Upper lobe of right lung (tissue), 1 donor: ENCODE data around the gene CD1B. TPM values are rescaled to one million over a fixed set of nuclear protein-coding genes. Genes with fewer than 3 reads are reported as not detected.

Source experiments
- ATAC-seq: fragments of 200-7000 bp; cut with Tn5 transposase; one replicate; pipeline ENCODE4 v1.9.1; 2020; ENCODE audit warnings: mild to moderate bottlenecking, moderate library complexity
- DNase-seq: peaks from one replicate; pipeline ENCODE4 v3.0.0-alpha.2; 2020
- H3K27ac ChIP-seq: fragments of 200-600 bp; one replicate; pipeline ENCODE4 v1.8.0; 2022
- H3K27me3 ChIP-seq: fragments of 200-600 bp; one replicate; pipeline ENCODE4 v1.8.0; 2022; ENCODE audit warnings: mild to moderate bottlenecking
- H3K36me3 ChIP-seq: fragments of 200-600 bp; one replicate; pipeline ENCODE4 v1.8.0; 2022
- H3K4me1 ChIP-seq: fragments of 200-600 bp; one replicate; pipeline ENCODE4 v1.8.0; 2022
- H3K4me3 ChIP-seq: fragments of 200-600 bp; one replicate; pipeline ENCODE4 v1.8.0; 2022; ENCODE audit warnings: mild to moderate bottlenecking
- H3K9me3 ChIP-seq: fragments of 200-600 bp; one replicate; pipeline ENCODE4 v1.8.0; 2022
- CTCF ChIP-seq: fragments of 200-600 bp; IDR thresholded peaks from one replicate; pipeline ENCODE4 v1.8.0; 2022; ENCODE audit warnings: antibody characterized with exemption
- intact Hi-C: fragments of 100-400 bp; cut with DNase I; formaldehyde crosslinking; loops from one replicate; pipeline ENCODE4 v1.11.0; 2022
- total RNA-seq: library from RNA; stranded (reverse); fragmentation: NEBNext Ultra II Directional; extraction: Animal tissue kit (Norgen Biotek cat#: 25700); gene quantifications from one replicate; pipeline ENCODE4 v1.2.1, GENCODE V29; 2021
- donor health status: DM: no; HTN: yes; CAD: no; lungs with severe emphysema.

Gene CD1B
- total RNA-seq, 1 donor from 2014 or later = 0.61 TPM

GRCh38 chr1:158362482-158362881, 31.2 kb upstream of the CD1B start:
- intact Hi-C loops = no loop called here
- H3K27me3 ChIP-seq = no peaks in the 10 kb centered on the region
- H3K9me3 ChIP-seq = no peaks in the 10 kb centered on the region
- no peak for TF ChIP-seq CTCF
- no peaks in the 10 kb centered on the region for H3K4me1 ChIP-seq
- no peak overlapping the region for H3K4me3 ChIP-seq
- no peaks in the 10 kb centered on the region for H3K36me3 ChIP-seq
- no peak for DNase-seq
- no peak for ATAC-seq
- no peak overlapping the region for H3K27ac ChIP-seq

GRCh38 chr1:158357441-158357840, 26.1 kb upstream of the CD1B start:
- H3K4me3 ChIP-seq = no peak overlapping the region
- H3K9me3 ChIP-seq = no peaks in the 10 kb centered on the region
- DNase-seq (no peak), ATAC-seq (no peak)
- H3K27me3 ChIP-seq = no peaks in the 10 kb centered on the region
- no peak overlapping the region for H3K27ac ChIP-seq
- no peaks in the 10 kb centered on the region for H3K36me3 ChIP-seq
- no peaks in the 10 kb centered on the region for H3K4me1 ChIP-seq
- intact Hi-C loops = no loop called here
- no peak for TF ChIP-seq CTCF

GRCh38 chr1:158356616-158357015, 25.3 kb upstream of the CD1B start:
- H3K9me3 ChIP-seq = no peaks in the 10 kb centered on the region
- no peak for ATAC-seq
- H3K4me1 ChIP-seq = no peaks in the 10 kb centered on the region
- no peak for TF ChIP-seq CTCF
- no peak overlapping the region for H3K4me3 ChIP-seq
- intact Hi-C loops = no loop called here
- H3K36me3 ChIP-seq = no peaks in the 10 kb centered on the region
- no peaks in the 10 kb centered on the region for H3K27me3 ChIP-seq
- DNase-seq = no peak
- H3K27ac ChIP-seq = no peak overlapping the region

- Histone ChIP-seq H3K4me1 (no peaks in the 10 kb centered on the region), H3K9me3 (no peaks in the 10 kb centered on the region), H3K36me3 (no peaks in the 10 kb centered on the region), H3K27me3 (no peaks in the 10 kb centered on the region), H3K4me3 (no peak overlapping the region), H3K27ac (no peak overlapping the region)
- TF ChIP-seq CTCF = no peak
- intact Hi-C loops = no loop called here
- ATAC-seq (no peak), DNase-seq (no peak)
These were observed 24.5 kb upstream of the CD1B start for GRCh38 chr1:158355773-158356285.

- Histone ChIP-seq H3K27me3 (no peaks in the 10 kb centered on the region), H3K27ac (no peak overlapping the region), H3K36me3 (no peaks in the 10 kb centered on the region), H3K4me1 (no peaks in the 10 kb centered on the region), H3K9me3 (no peaks in the 10 kb centered on the region), H3K4me3 (no peak overlapping the region)
- intact Hi-C loops = no loop called here
- no peak for DNase-seq
- TF ChIP-seq CTCF = no peak
- ATAC-seq = peak; percentile 82
These were observed 22.9 kb upstream of the CD1B start for GRCh38 chr1:158354255-158354654.
